Stimulated activated naive CD4-positive, alpha-beta T cell treated with Interleukin-2 at 50 U/mL for 16 hours (primary cell): Measurements from ENCODE around the gene ACP7.
"Not testable (repeated sequence)": the region's sequence is repeated elsewhere in the genome, so short reads cannot be mapped to it uniquely, and the experiment has no call there.

Experiments
- DNase-seq: peaks from one replicate; lab custom pipeline; 2025; lab: John Stamatoyannopoulos, UW

ACP7 gene

GRCh38 chr19:39077323-39077722 is 6.8 kb upstream of the ACP7 start:
- no peak for DNase-seq

- DNase-seq, result no peak
These were observed 5.5 kb upstream of the ACP7 start for GRCh38 chr19:39078436-39079200.

GRCh38 chr19:39080431-39080830 is 3.7 kb upstream of the ACP7 start:
- no peak for DNase-seq

- no peak for DNase-seq
These were observed 2.0 kb upstream of the ACP7 start for GRCh38 chr19:39082167-39082566.

- DNase-seq, result no peak
These were observed 1.2 kb upstream of the ACP7 start for GRCh38 chr19:39082745-39083598.

- DNase-seq, result no peak
These were observed 577 bp upstream of the ACP7 start for GRCh38 chr19:39083599-39083982.

GRCh38 chr19:39084732-39085080 is 538 bp downstream of the ACP7 start:
- no peak for DNase-seq

- DNase-seq, result no peak
These were observed 1.2 kb downstream of the ACP7 start for GRCh38 chr19:39085392-39085791.

GRCh38 chr19:39086386-39086785 is 2.2 kb downstream of the ACP7 start:
- no peak for DNase-seq

GRCh38 chr19:39087907-39088686 is 3.9 kb downstream of the ACP7 start:
- no peak for DNase-seq

GRCh38 chr19:39090016-39090415 is 5.8 kb downstream of the ACP7 start:
- DNase-seq, result not testable (repeated sequence)

- DNase-seq, result no peak
These were observed 6.7 kb downstream of the ACP7 start for GRCh38 chr19:39090881-39091280.

GRCh38 chr19:39095799-39096540 is 11.8 kb downstream of the ACP7 start:
- DNase-seq, result not testable (repeated sequence)

GRCh38 chr19:39097299-39097698 is 13.1 kb downstream of the ACP7 start:
- no peak for DNase-seq

- DNase-seq, result no peak
These were observed 13.6 kb downstream of the ACP7 start for GRCh38 chr19:39097721-39098120.

- no peak for DNase-seq
These were observed 14.4 kb downstream of the ACP7 start for GRCh38 chr19:39098365-39099269.

- no peak for DNase-seq
These were observed 15.2 kb downstream of the ACP7 start for GRCh38 chr19:39099341-39099740.

- no peak for DNase-seq
These were observed 16.5 kb downstream of the ACP7 start for GRCh38 chr19:39100500-39101166.

- no peak for DNase-seq
These were observed 19.0 kb downstream of the ACP7 start for GRCh38 chr19:39103151-39103550.

GRCh38 chr19:39104186-39104596 is 20.0 kb downstream of the ACP7 start:
- DNase-seq, result no peak
